H1 (cell line): ENCODE data around the gene OBSCN. TPM values are rescaled to one million over a fixed set of nuclear protein-coding genes. Genes with fewer than 3 reads are reported as not detected.

ENCODE experiments used
- CTCF ChIA-PET: fragments of 300-600 bp; sonication (Branson Sonifier 250); formaldehyde crosslinking; loops from one replicate; lab custom pipeline; 2021; ENCODE audit not compliant: partially characterized antibody; lab: Charles Lee
- POLR2A ChIA-PET: fragments of 300-600 bp; sonication (Branson Sonifier 250); formaldehyde crosslinking; loops from one replicate; lab custom pipeline; 2021; ENCODE audit warnings: inconsistent platforms; ENCODE audit not compliant: partially characterized antibody; lab: Charles Lee
- DNase-seq, 2 experiments: peaks; one replicate each; pipeline versions ENCODE4 v3.0.0 to v3.0.0-alpha.2; 2010 to 2022; ENCODE audit warnings: low spot score in 2 of 2, low read depth in 1 of 2, mixed read lengths in 1 of 2
- FAIRE-seq: peaks from 2 replicates; lab custom pipeline; 2011; peaks lifted over from hg19 to GRCh38; lab: Jason Lieb, UNC
- H2AFZ ChIP-seq: 2 replicates; pipeline ENCODE4 v1.8.1; 2012; ENCODE audit warnings: low read length, inconsistent platforms
- H2AK5ac ChIP-seq: 2 replicates; pipeline ENCODE4 v1.6.1; 2013; ENCODE audit warnings: low read depth, low read length
- H2BK120ac ChIP-seq: replicated peaks from 2 replicates; pipeline ENCODE3; 2013; ENCODE audit warnings: low read depth, low read length, inconsistent platforms
- H2BK12ac ChIP-seq: 2 replicates; pipeline ENCODE4 v1.6.1; 2013; ENCODE audit warnings: low read depth, low read length
- H2BK15ac ChIP-seq: 2 replicates; pipeline ENCODE4 v1.6.1; 2013; ENCODE audit warnings: low read length
- H2BK20ac ChIP-seq: 2 replicates; pipeline ENCODE4 v1.6.1; 2013; ENCODE audit warnings: low read length
- H2BK5ac ChIP-seq: 2 replicates; pipeline ENCODE4 v1.6.1; 2013; ENCODE audit warnings: low read depth, low read length
- H3K14ac ChIP-seq: 2 replicates; pipeline ENCODE4 v1.6.1; 2013; ENCODE audit warnings: inconsistent platforms; ENCODE audit not compliant: insufficient read length
- H3K18ac ChIP-seq: 2 replicates; pipeline ENCODE4 v1.6.1; 2013; ENCODE audit warnings: low read length; ENCODE audit errors: extremely low read depth
- H3K23ac ChIP-seq: 2 replicates; pipeline ENCODE4 v1.6.1; 2013; ENCODE audit warnings: inconsistent platforms; ENCODE audit not compliant: insufficient read length
- H3K23me2 ChIP-seq: 2 replicates; pipeline ENCODE4 v1.6.1; 2013; ENCODE audit warnings: low read depth, low read length
- H3K27ac ChIP-seq: 2 replicates; pipeline ENCODE4 v1.6.1; 2011; ENCODE audit warnings: low read depth, low read length, inconsistent platforms
- H3K27me3 ChIP-seq, 4 experiments: replicated peaks in 1 of 4; 1 replicate in 1 of 4; 2 replicates in 3 of 4; pipeline versions ENCODE4 v1.6.1 to v1.8.1; 2011 to 2013; ENCODE audit warnings: low read length in 3 of 4, mild to moderate bottlenecking in 3 of 4, inconsistent platforms in 2 of 4, mixed read lengths in 2 of 4, moderate library complexity in 1 of 4; ENCODE audit not compliant: control insufficient read depth in 3 of 4, insufficient read depth in 3 of 4; ENCODE audit errors: extremely low read depth in 1 of 4
- H3K36me3 ChIP-seq, 4 experiments: 2 replicates each; pipeline versions ENCODE4 v1.6.1 to v1.8.1; 2011 to 2013; ENCODE audit warnings: mild to moderate bottlenecking in 4 of 4, low read length in 3 of 4, moderate library complexity in 2 of 4, control low read depth in 1 of 4, inconsistent platforms in 1 of 4; ENCODE audit not compliant: insufficient read depth in 4 of 4, control insufficient read depth in 2 of 4
- H3K4ac ChIP-seq: replicated peaks from 2 replicates; pipeline ENCODE3; 2013; ENCODE audit warnings: low read length, low read depth, mixed read lengths, inconsistent platforms; ENCODE audit not compliant: insufficient read length
- H3K4me1 ChIP-seq, 4 experiments: replicated peaks in 1 of 4; 1 replicate in 1 of 4; 2 replicates in 3 of 4; pipeline versions ENCODE4 v1.6.1 to v1.8.1; 2011 to 2013; ENCODE audit warnings: low read length in 3 of 4, inconsistent platforms in 2 of 4, mixed read lengths in 1 of 4; ENCODE audit not compliant: insufficient read depth in 4 of 4, control insufficient read depth in 3 of 4
- H3K4me2 ChIP-seq, 2 experiments: 2 replicates each; pipeline versions ENCODE4 v1.6.1 to v1.8.1; 2011 to 2013; ENCODE audit warnings: low read depth in 2 of 2, low read length in 2 of 2, control low read depth in 1 of 2, inconsistent platforms in 1 of 2, mild to moderate bottlenecking in 1 of 2; ENCODE audit not compliant: insufficient read depth in 1 of 2
- H3K4me3 ChIP-seq, 4 experiments: fragments of 200-600, 300-600 bp in 1 of 4; sonication (generic), shearing (Covaris generic), sonication (Bioruptor Twin) in 1 of 4; 2 replicates each; pipeline versions ENCODE4 v1.5.1 to v1.8.1; 2011 to 2016; ENCODE audit warnings: low read length in 4 of 4, low read depth in 3 of 4, control low read depth in 2 of 4, inconsistent platforms in 2 of 4, mild to moderate bottlenecking in 2 of 4, mixed read lengths in 1 of 4, moderate library complexity in 1 of 4; ENCODE audit not compliant: insufficient read depth in 2 of 4; ENCODE audit errors: extremely low read depth in 1 of 4
- H3K56ac ChIP-seq: replicated peaks from 2 replicates; pipeline ENCODE3; 2013; ENCODE audit warnings: low read depth, mild to moderate bottlenecking, mixed read lengths, low read length, inconsistent platforms; ENCODE audit not compliant: insufficient read length
- H3K79me1 ChIP-seq: 2 replicates; pipeline ENCODE4 v1.6.1; 2013; ENCODE audit warnings: low read depth, low read length, control low read depth
- H3K79me2 ChIP-seq, 2 experiments: 2 replicates each; pipeline versions ENCODE4 v1.6.1 to v1.8.1; 2012 to 2013; ENCODE audit warnings: low read length in 2 of 2, mild to moderate bottlenecking in 2 of 2, inconsistent platforms in 1 of 2; ENCODE audit not compliant: insufficient read depth in 2 of 2, control insufficient read depth in 1 of 2
- H3K9ac ChIP-seq, 4 experiments: replicated peaks in 1 of 4; 1 replicate in 1 of 4; 2 replicates in 3 of 4; pipeline versions ENCODE4 v1.6.1 to v1.8.1; 2011 to 2013; ENCODE audit warnings: low read depth in 3 of 4, low read length in 3 of 4, control low read depth in 2 of 4, mild to moderate bottlenecking in 2 of 4, moderate library complexity in 2 of 4, inconsistent platforms in 1 of 4; ENCODE audit errors: extremely low read depth in 1 of 4
- H3K9me3 ChIP-seq, 2 experiments: 2 replicates each; pipeline versions ENCODE4 v1.6.1 to v1.8.1; 2012 to 2013; ENCODE audit warnings: mild to moderate bottlenecking in 2 of 2, moderate library complexity in 2 of 2, control low read depth in 1 of 2, inconsistent platforms in 1 of 2, low read depth in 1 of 2, low read length in 1 of 2, mixed read lengths in 1 of 2; ENCODE audit not compliant: insufficient read depth in 2 of 2
- H4K20me1 ChIP-seq, 2 experiments: replicated peaks in 1 of 2; 2 replicates each; pipeline versions ENCODE3 to v1.8.1; 2011 to 2013; ENCODE audit warnings: inconsistent platforms in 2 of 2, low read length in 2 of 2, mild to moderate bottlenecking in 1 of 2; ENCODE audit not compliant: insufficient read depth in 2 of 2, control insufficient read depth in 1 of 2
- H4K5ac ChIP-seq: 2 replicates; pipeline ENCODE4 v1.6.1; 2013; ENCODE audit warnings: low read length, low read depth, mixed read lengths, inconsistent platforms; ENCODE audit not compliant: insufficient read length
- H4K8ac ChIP-seq: 2 replicates; pipeline ENCODE4 v1.8.0; 2013; ENCODE audit warnings: mild to moderate bottlenecking, moderate library complexity, low read length, inconsistent platforms; ENCODE audit not compliant: insufficient read depth; ENCODE audit errors: extremely low read depth
- H4K91ac ChIP-seq: replicated peaks from 2 replicates; pipeline ENCODE3; 2013; ENCODE audit warnings: low read length, mixed read lengths, inconsistent platforms; ENCODE audit not compliant: insufficient read length
- PHF8 ChIP-seq: fragments of 200-600 bp; sonication (generic); conservative IDR thresholded peaks from 2 replicates; pipeline ENCODE4 v1.7.1; 2012; ENCODE audit warnings: low read depth, mild to moderate bottlenecking, inconsistent platforms, low read length, moderate library complexity
- POLR2AphosphoS5 ChIP-seq: IDR thresholded peaks from 2 replicates; pipeline ENCODE4 v1.6.1; 2011; ENCODE audit warnings: low read depth, low read length
- POU5F1 ChIP-seq: IDR thresholded peaks from 2 replicates; pipeline ENCODE4 v1.6.1; 2011; ENCODE audit warnings: low read depth, mild to moderate bottlenecking, low read length, moderate library complexity
- SRF ChIP-seq: IDR thresholded peaks from 2 replicates; pipeline ENCODE4 v1.6.1; 2011; ENCODE audit warnings: mild to moderate bottlenecking, low read depth, low read length, moderate library complexity
- TAF7 ChIP-seq: optimal IDR thresholded peaks from 2 replicates; pipeline ENCODE3; 2011; ENCODE audit warnings: low read depth, mild to moderate bottlenecking, inconsistent platforms, low read length, moderate library complexity, borderline replicate concordance
- polyA plus RNA-seq, 7 experiments: library from polyadenylated mRNA; depleted of rRNA in 3 of 7; stranded (reverse) in 5 of 7; unstranded in 2 of 7; fragments of >200 nt in 5 of 7; fragments of 200-250 nt in 2 of 7; gene quantifications; 1 replicate in 5 of 7; 2 replicates in 1 of 7; 4 replicates in 1 of 7; pipeline versions ENCODE4 v1.2.1 to v1.2.3, GENCODE V29; 2011 to 2013; ENCODE audit warnings: missing spikeins in 2 of 7, mixed read lengths in 2 of 7
- total RNA-seq: library from RNA; stranded (reverse); fragmentation: NEBNext Ultra II Directional; extraction: Animal tissue kit (Norgen Biotek cat#: 25700); gene quantifications from 2 replicates; pipeline ENCODE4 v1.2.1, GENCODE V29; 2021
- TF ChIP-seq, protein P1 (sequence below): IDR thresholded peaks from 2 replicates; pipeline ENCODE4 v1.6.1; 2011; ENCODE audit warnings: low read depth, mild to moderate bottlenecking, low read length; ENCODE audit not compliant: insufficient read depth

Gene OBSCN
- total and polyA plus RNA-seq, 2 of the 8 experiments (the other 6 are each of a cell fraction or from before 2014, with no cell fraction given): 7.5 to 28.4 TPM

DNA sequence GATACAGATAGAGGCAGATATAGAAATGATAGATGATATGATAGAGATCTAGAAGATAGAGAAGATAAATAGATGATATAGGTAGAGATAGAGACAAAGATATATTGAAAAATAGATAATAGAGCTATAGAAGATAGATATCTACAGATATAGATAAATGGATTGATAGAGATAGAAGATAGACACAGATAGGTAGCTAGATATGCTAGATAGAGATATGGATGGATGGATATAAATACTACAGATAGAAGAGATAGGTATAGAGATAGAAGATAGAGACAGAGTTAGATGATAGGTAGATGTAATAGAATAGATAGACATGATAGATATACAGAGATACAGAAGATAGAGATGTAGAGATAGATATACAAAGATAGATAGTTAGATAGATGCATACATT is 177.4 kb downstream of the OBSCN start:
- Histone ChIP-seq H2BK120ac (no peak overlapping the region), H3K23ac (no peak overlapping the region), H4K20me1 (peaks cover 0 to 5% of the 10 kb centered on the region in 2 experiments), H2BK12ac (no peak overlapping the region), H3K79me2 (no peaks in the 10 kb centered on the region), H3K4ac (no peak overlapping the region), H3K9ac (no peak overlapping the region), H2BK5ac (no peak overlapping the region), H4K91ac (no peak overlapping the region), H2BK20ac (no peak overlapping the region), H3K27ac (no peak overlapping the region), H3K9me3 (no peaks in the 10 kb centered on the region), H4K5ac (no peak overlapping the region), H3K79me1 (no peaks in the 10 kb centered on the region), H2BK15ac (no peak overlapping the region), H3K18ac (no peak overlapping the region), H3K4me2 (no peak overlapping the region), H3K36me3 (no peaks in the 10 kb centered on the region), H4K8ac (no peak overlapping the region), H3K4me1 (no peaks in the 10 kb centered on the region), H2AK5ac (no peak overlapping the region), H3K27me3 (peaks cover 0 to 6% (median 3%) of the 10 kb centered on the region in 4 experiments; a peak in 3 of 7 replicates)
- DNase-seq (no peak), FAIRE-seq (no peak)
- ChIA-PET POLR2A (interaction anchor here (2.7 kb wide), 1 partner anchor 72 kb away, joined by 6 read pairs; a partner anchor contains a TSS), CTCF (no interaction called here)
- TF ChIP-seq POLR2AphosphoS5: no peak
- TF ChIP-seq PHF8: no peak
- TF ChIP-seq, protein P1, sequence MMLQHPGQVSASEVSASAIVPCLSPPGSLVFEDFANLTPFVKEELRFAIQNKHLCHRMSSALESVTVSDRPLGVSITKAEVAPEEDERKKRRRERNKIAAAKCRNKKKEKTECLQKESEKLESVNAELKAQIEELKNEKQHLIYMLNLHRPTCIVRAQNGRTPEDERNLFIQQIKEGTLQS: no peak
- no peak for TF ChIP-seq SRF
- no peak for TF ChIP-seq POU5F1
- TF ChIP-seq TAF7: no peak
- TF ChIP-seq, all 59 proteins: peak for 0
- H3K14ac ChIP-seq: no peak overlapping the region
- H3K56ac ChIP-seq: no peak overlapping the region
- no peak overlapping the region for H2AFZ ChIP-seq
- no peak overlapping the region for H3K4me3 ChIP-seq
- no peaks in the 10 kb centered on the region; the same call in 1 of the 2 replicates for H3K23me2 ChIP-seq
